SK-N-SH (cell line): ENCODE results near the gene EIF4E1B. TPM values are rescaled to one million over a fixed set of nuclear protein-coding genes. Genes with fewer than 3 reads are reported as not detected.

ENCODE experiments used
- CTCF ChIA-PET: fragments of 300-600, 350-600 bp; formaldehyde crosslinking; extraction: SDS; loops from one replicate; lab custom pipeline; 2021; lab: Yijun Ruan, JAX
- POLR2A ChIA-PET: fragments of 350-600 bp; sonication (Branson Sonifier 250); formaldehyde crosslinking; extraction: SDS; loops from one replicate; lab custom pipeline; 2020; ENCODE audit warnings: antibody characterized with exemption, inconsistent platforms; lab: Yijun Ruan, JAX
- DNase-seq: peaks from one replicate; pipeline ENCODE4 v3.0.0; 2012
- H2AFZ ChIP-seq: fragments of 200-600 bp; sonication (generic); 2 replicates; pipeline ENCODE4 v1.8.1; 2016; ENCODE audit warnings: antibody characterized with exemption, mild to moderate bottlenecking, low read depth
- H3F3A ChIP-seq: fragments of 200-600 bp; sonication (generic); replicated peaks from 2 replicates; pipeline ENCODE3; 2016; ENCODE audit warnings: antibody characterized with exemption, mild to moderate bottlenecking; ENCODE audit not compliant: insufficient read depth
- H3K27ac ChIP-seq, 2 experiments: fragments of 200-500 bp in 1 of 2; fragments of 200-600 bp in 1 of 2; sonication (Bioruptor generic) in 1 of 2; sonication (generic), shearing (Covaris generic) in 1 of 2; 2 replicates each; pipeline versions ENCODE4 v1.5.1 to v1.6.1; 2014 to 2016; ENCODE audit warnings: low read depth in 2 of 2, inconsistent platforms in 1 of 2, low read length in 1 of 2, mild to moderate bottlenecking in 1 of 2, mixed read lengths in 1 of 2
- H3K27me3 ChIP-seq: fragments of 200-600 bp; sonication (generic), shearing (Covaris generic); 2 replicates; pipeline ENCODE4 v1.6.1; 2016; ENCODE audit warnings: mixed run types; ENCODE audit not compliant: insufficient read depth
- H3K36me3 ChIP-seq, 2 experiments: fragments of 200-500 bp in 1 of 2; fragments of 200-600 bp in 1 of 2; sonication (Bioruptor generic) in 1 of 2; sonication (generic) in 1 of 2; replicated peaks in 1 of 2; 2 replicates each; pipeline versions ENCODE3 to v1.5.1; 2014 to 2016; ENCODE audit warnings: low read length in 1 of 2, mild to moderate bottlenecking in 1 of 2; ENCODE audit not compliant: insufficient read depth in 2 of 2, control insufficient read depth in 1 of 2
- H3K4me1 ChIP-seq, 2 experiments: fragments of 200-500 bp in 1 of 2; fragments of 200-600 bp in 1 of 2; sonication (Bioruptor generic) in 1 of 2; sonication (generic), shearing (Covaris generic) in 1 of 2; 2 replicates each; pipeline versions ENCODE4 v1.5.1 to v1.6.1; 2014 to 2016; ENCODE audit warnings: low read depth in 1 of 2, low read length in 1 of 2, mixed run types in 1 of 2; ENCODE audit not compliant: insufficient read depth in 2 of 2, control insufficient read depth in 1 of 2
- H3K4me2 ChIP-seq: fragments of 200-600 bp; sonication (generic), shearing (Covaris generic); 2 replicates; pipeline ENCODE4 v1.6.1; 2017; ENCODE audit warnings: mixed run types
- H3K4me3 ChIP-seq, 2 experiments: fragments of 200-500 bp in 1 of 2; fragments of 200-600 bp in 1 of 2; sonication (Bioruptor generic) in 1 of 2; sonication (generic), shearing (Covaris generic) in 1 of 2; 2 replicates each; pipeline versions ENCODE4 v1.5.1 to v1.8.1; 2014 to 2016; ENCODE audit warnings: low read depth in 2 of 2, inconsistent platforms in 1 of 2, low read length in 1 of 2, mild to moderate bottlenecking in 1 of 2, mixed read lengths in 1 of 2, moderate library complexity in 1 of 2
- H3K79me2 ChIP-seq: fragments of 200-600 bp; sonication (generic); 2 replicates; pipeline ENCODE4 v1.8.1; 2017; ENCODE audit warnings: mild to moderate bottlenecking; ENCODE audit not compliant: insufficient read depth
- H3K9ac ChIP-seq: fragments of 200-600 bp; sonication (generic); 2 replicates; pipeline ENCODE4 v1.6.1; 2017; ENCODE audit warnings: mixed run types
- H3K9me2 ChIP-seq: fragments of 200-600 bp; sonication (generic); 2 replicates; pipeline ENCODE4 v1.6.1; 2017; ENCODE audit warnings: mixed run types
- H3K9me3 ChIP-seq: fragments of 200-600 bp; sonication (generic); 2 replicates; pipeline ENCODE4 v1.6.1; 2017; ENCODE audit warnings: mixed run types, mild to moderate bottlenecking, moderate library complexity
- H4K20me1 ChIP-seq: fragments of 200-600 bp; sonication (generic); 2 replicates; pipeline ENCODE4 v1.6.1; 2017; ENCODE audit warnings: mild to moderate bottlenecking, mixed run types; ENCODE audit not compliant: insufficient read depth
- CTCF ChIP-seq: fragments of 200-600 bp; sonication (generic); IDR thresholded peaks from 2 replicates; pipeline ENCODE4 v1.6.1; 2017; ENCODE audit warnings: antibody characterized with exemption, mild to moderate bottlenecking, moderate library complexity
- ELF1 ChIP-seq: IDR thresholded peaks from 2 replicates; pipeline ENCODE4 v1.4.0; 2012
- EP300 ChIP-seq, 2 experiments: IDR thresholded peaks; 2 replicates each; pipeline versions ENCODE4 v1.4.0 to v1.6.1; 2012; ENCODE audit warnings: borderline replicate concordance in 1 of 2, low read depth in 1 of 2, low read length in 1 of 2
- EZH2phosphoT487 ChIP-seq: fragments of 200-600 bp; sonication (generic); IDR thresholded peaks from 2 replicates; pipeline ENCODE4 v1.6.1; 2017; ENCODE audit warnings: low read depth, mixed run types, mild to moderate bottlenecking, antibody characterized with exemption, moderate library complexity, borderline replicate concordance
- FOXJ3 ChIP-seq: sonication (generic); formaldehyde crosslinking; IDR thresholded peaks from 2 replicates; pipeline ENCODE4 v1.5.1; 2020; ENCODE audit warnings: mild to moderate bottlenecking, missing genetic modification reagents
- FOXM1 ChIP-seq: IDR thresholded peaks from 2 replicates; pipeline ENCODE4 v1.4.0; 2012; ENCODE audit warnings: low read depth, mild to moderate bottlenecking
- JUND ChIP-seq: IDR thresholded peaks from 2 replicates; pipeline ENCODE4 v1.4.0; 2012
- MXI1 ChIP-seq: IDR thresholded peaks from 2 replicates; pipeline ENCODE4 v1.6.1; 2012; ENCODE audit warnings: mild to moderate bottlenecking, low read depth, low read length, improper control_type of control experiment
- NFIC ChIP-seq: IDR thresholded peaks from 2 replicates; pipeline ENCODE4 v1.4.0; 2012; ENCODE audit warnings: borderline replicate concordance
- PBX3 ChIP-seq: IDR thresholded peaks from 2 replicates; pipeline ENCODE4; 2012
- POLR2AphosphoS5 ChIP-seq: IDR thresholded peaks from 2 replicates; pipeline ENCODE4 v1.6.1; 2012; ENCODE audit warnings: low read depth, low read length
- RAD21 ChIP-seq: IDR thresholded peaks from 2 replicates; pipeline ENCODE4 v1.6.1; 2012; ENCODE audit warnings: mild to moderate bottlenecking, low read length
- RCOR1 ChIP-seq: fragments of 150-350 bp; IDR thresholded peaks from 2 replicates; pipeline ENCODE4 v1.6.1; 2017; ENCODE audit warnings: antibody characterized with exemption, low read length
- RFX5 ChIP-seq: IDR thresholded peaks from 2 replicates; pipeline ENCODE4 v1.6.1; 2012; ENCODE audit warnings: mild to moderate bottlenecking, improper control_type of control experiment, low read length
- RXRA ChIP-seq: IDR thresholded peaks from 2 replicates; pipeline ENCODE4 v1.4.0; 2012; ENCODE audit warnings: low read depth, mild to moderate bottlenecking, borderline replicate concordance
- TAF1 ChIP-seq: IDR thresholded peaks from 2 replicates; pipeline ENCODE4 v1.6.1; 2012; ENCODE audit warnings: low read depth, mild to moderate bottlenecking, low read length, moderate library complexity, borderline replicate concordance
- TCF12 ChIP-seq: IDR thresholded peaks from 2 replicates; pipeline ENCODE4 v1.4.0; 2012
- USF1 ChIP-seq: IDR thresholded peaks from 2 replicates; pipeline ENCODE4 v1.4.0; 2012; ENCODE audit warnings: low read depth, borderline replicate concordance
- USF2 ChIP-seq: fragments of 150-350 bp; IDR thresholded peaks from 2 replicates; pipeline ENCODE4 v1.6.1; 2017; ENCODE audit warnings: antibody characterized with exemption, low read length, low read depth, borderline replicate concordance
- WGBS: methylation state at CpG from one replicate; pipeline ENCODE4 v1.1.6; 2017; ENCODE audit warnings: low lambda C conversion rate; 5-methylcytosine and 5-hydroxymethylcytosine counted together
- polyA plus RNA-seq, 3 experiments: library from polyadenylated mRNA; depleted of rRNA; stranded (reverse); fragments of >200 nt; gene quantifications; 2 replicates each; pipeline ENCODE4 v1.2.3, GENCODE V29; 2012
- TF ChIP-seq, protein P1 (sequence below): IDR thresholded peaks from 2 replicates; pipeline ENCODE4 v1.4.0; 2012; ENCODE audit warnings: low read depth

Gene EIF4E1B
- polyA plus RNA-seq, 1 of the 3 experiments (the other 2 are of a cell fraction) = not detected

DNA sequence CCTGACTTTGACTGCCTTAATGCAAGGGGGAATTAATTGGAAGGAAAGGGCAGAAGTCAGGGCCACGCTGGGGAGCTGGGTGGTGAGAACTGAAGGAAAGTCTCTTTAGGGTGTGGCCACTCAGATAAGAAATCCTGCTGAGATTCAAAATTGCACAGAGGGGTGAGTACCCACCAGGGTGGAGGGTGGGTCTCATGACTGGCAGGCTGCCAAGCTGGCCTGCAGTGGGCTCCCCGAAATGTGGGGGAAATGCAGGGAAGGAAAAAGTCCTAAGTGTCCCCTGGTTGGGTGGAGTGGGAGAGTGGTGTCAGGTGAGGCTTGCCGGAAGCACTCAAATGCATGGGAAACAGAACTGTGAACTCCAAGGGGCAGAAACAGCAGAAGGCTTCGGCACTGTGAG is 40.9 kb downstream of the EIF4E1B start:
- H3K4me3 ChIP-seq = no peak overlapping the region
- H4K20me1 ChIP-seq = no peaks in the 10 kb centered on the region
- H3K4me2 ChIP-seq = no peak overlapping the region
- H3K9me3 ChIP-seq = no peaks in the 10 kb centered on the region
- CTCF ChIA-PET = interaction anchor here (4.1 kb wide), 1 partner anchor 11 kb away, joined by 25 read pairs; no protein-coding TSS in a partner anchor
- no peaks in the 10 kb centered on the region for H3K79me2 ChIP-seq
- H3K9ac ChIP-seq = no peak overlapping the region
- POLR2A ChIA-PET = no interaction called here
- peaks cover 12% of the 10 kb centered on the region; the same call in 1 of the 2 replicates for H3K27me3 ChIP-seq
- H3F3A ChIP-seq = no peaks in the 10 kb centered on the region
- no peak for DNase-seq
- H3K9me2 ChIP-seq = no peaks in the 10 kb centered on the region
- H2AFZ ChIP-seq = no peak overlapping the region
- no peak overlapping the region for H3K27ac ChIP-seq
- WGBS = 57% methylated on average over 4 of the region's 4 CpGs
- TF ChIP-seq TAF1 = no peak
- no peak for TF ChIP-seq TCF12
- TF ChIP-seq RCOR1 = no peak
- TF ChIP-seq CTCF = no peak
- TF ChIP-seq FOXJ3 (CRISPR knock-in tag) = no peak
- TF ChIP-seq USF2 = no peak
- TF ChIP-seq, protein P1, sequence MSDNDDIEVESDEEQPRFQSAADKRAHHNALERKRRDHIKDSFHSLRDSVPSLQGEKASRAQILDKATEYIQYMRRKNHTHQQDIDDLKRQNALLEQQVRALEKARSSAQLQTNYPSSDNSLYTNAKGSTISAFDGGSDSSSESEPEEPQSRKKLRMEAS = no peak
- TF ChIP-seq FOXM1 = no peak
- TF ChIP-seq RAD21 = no peak
- no peaks in the 10 kb centered on the region for H3K36me3 ChIP-seq
- H3K4me1 ChIP-seq = peaks cover 0 to 2% of the 10 kb centered on the region in 2 experiments; a peak in 1 of 4 replicates

- Histone ChIP-seq H3K79me2 (no peaks in the 10 kb centered on the region), H4K20me1 (no peaks in the 10 kb centered on the region), H3F3A (no peaks in the 10 kb centered on the region), H3K4me1 (peaks cover 0 to 7% of the 10 kb centered on the region in 2 experiments; a peak in 1 of 4 replicates), H3K36me3 (no peaks in the 10 kb centered on the region), H3K27ac (no peak overlapping the region), H2AFZ (no peak overlapping the region), H3K9me3 (no peaks in the 10 kb centered on the region), H3K4me3 (no peak overlapping the region), H3K9ac (no peak overlapping the region), H3K4me2 (no peak overlapping the region), H3K27me3 (peaks cover 12% of the 10 kb centered on the region; the same call in 1 of the 2 replicates), H3K9me2 (no peaks in the 10 kb centered on the region)
- no peak for TF ChIP-seq USF1
- TF ChIP-seq ELF1 = no peak
- no peak for TF ChIP-seq RCOR1
- no peak for TF ChIP-seq USF2
- no peak for TF ChIP-seq NFIC
- TF ChIP-seq JUND = no peak
- TF ChIP-seq RAD21 = no peak
- no peak for TF ChIP-seq RFX5
- TF ChIP-seq TCF12 = no peak
- TF ChIP-seq EZH2phosphoT487 = no peak
- no peak for TF ChIP-seq PBX3
- no peak for TF ChIP-seq EP300 (IDR thresholded peaks at IDR 0.05; ENCODE audit: borderline replicate concordance in 1 of 2, low read depth in 1 of 2, low read length in 1 of 2)
- TF ChIP-seq POLR2AphosphoS5 = no peak
- no peak for TF ChIP-seq TAF1
- no peak for TF ChIP-seq RXRA
- TF ChIP-seq MXI1 = no peak
- ChIA-PET POLR2A (no interaction called here), CTCF (interaction anchor here (0.7 to 4.1 kb wide), 6 partner anchors 9 to 68 kb away, joined by 3 to 25 read pairs (median 3); no protein-coding TSS in a partner anchor)
- WGBS = 64% methylated on average over 13 of the region's 18 CpGs
- no peak for DNase-seq
These were observed 41.6 kb downstream of the EIF4E1B start for GRCh38 chr5:176671890-176672747.
